Measurements from ENCODE around the gene TNK2. TPM values are rescaled to one million over a fixed set of nuclear protein-coding genes. Genes with fewer than 3 reads are reported as not detected.

The TNK2 gene
- total and polyA plus RNA-seq, 2 of the 13 experiments (the other 11 are each of a cell fraction or from before 2014, with no cell fraction given): 4.6 to 5.8 TPM

GRCh38 chr3:195877136-195877715 lies 31.1 kb downstream of the TNK2 start (continued):
- TF ChIP-seq, protein P1, sequence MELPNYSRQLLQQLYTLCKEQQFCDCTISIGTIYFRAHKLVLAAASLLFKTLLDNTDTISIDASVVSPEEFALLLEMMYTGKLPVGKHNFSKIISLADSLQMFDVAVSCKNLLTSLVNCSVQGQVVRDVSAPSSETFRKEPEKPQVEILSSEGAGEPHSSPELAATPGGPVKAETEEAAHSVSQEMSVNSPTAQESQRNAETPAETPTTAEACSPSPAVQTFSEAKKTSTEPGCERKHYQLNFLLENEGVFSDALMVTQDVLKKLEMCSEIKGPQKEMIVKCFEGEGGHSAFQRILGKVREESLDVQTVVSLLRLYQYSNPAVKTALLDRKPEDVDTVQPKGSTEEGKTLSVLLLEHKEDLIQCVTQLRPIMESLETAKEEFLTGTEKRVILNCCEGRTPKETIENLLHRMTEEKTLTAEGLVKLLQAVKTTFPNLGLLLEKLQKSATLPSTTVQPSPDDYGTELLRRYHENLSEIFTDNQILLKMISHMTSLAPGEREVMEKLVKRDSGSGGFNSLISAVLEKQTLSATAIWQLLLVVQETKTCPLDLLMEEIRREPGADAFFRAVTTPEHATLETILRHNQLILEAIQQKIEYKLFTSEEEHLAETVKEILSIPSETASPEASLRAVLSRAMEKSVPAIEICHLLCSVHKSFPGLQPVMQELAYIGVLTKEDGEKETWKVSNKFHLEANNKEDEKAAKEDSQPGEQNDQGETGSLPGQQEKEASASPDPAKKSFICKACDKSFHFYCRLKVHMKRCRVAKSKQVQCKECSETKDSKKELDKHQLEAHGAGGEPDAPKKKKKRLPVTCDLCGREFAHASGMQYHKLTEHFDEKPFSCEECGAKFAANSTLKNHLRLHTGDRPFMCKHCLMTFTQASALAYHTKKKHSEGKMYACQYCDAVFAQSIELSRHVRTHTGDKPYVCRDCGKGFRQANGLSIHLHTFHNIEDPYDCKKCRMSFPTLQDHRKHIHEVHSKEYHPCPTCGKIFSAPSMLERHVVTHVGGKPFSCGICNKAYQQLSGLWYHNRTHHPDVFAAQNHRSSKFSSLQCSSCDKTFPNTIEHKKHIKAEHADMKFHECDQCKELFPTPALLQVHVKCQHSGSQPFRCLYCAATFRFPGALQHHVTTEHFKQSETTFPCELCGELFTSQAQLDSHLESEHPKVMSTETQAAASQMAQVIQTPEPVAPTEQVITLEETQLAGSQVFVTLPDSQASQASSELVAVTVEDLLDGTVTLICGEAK (IDR thresholded peaks at IDR 0.05): no peak
- TF ChIP-seq, protein P1 (CRISPR knock-in tag; IDR thresholded peaks at IDR 0.05): no peak
- no peak for TF ChIP-seq ZNF335 (CRISPR knock-in tag; IDR thresholded peaks at IDR 0.05)
- TF ChIP-seq, protein P2, sequence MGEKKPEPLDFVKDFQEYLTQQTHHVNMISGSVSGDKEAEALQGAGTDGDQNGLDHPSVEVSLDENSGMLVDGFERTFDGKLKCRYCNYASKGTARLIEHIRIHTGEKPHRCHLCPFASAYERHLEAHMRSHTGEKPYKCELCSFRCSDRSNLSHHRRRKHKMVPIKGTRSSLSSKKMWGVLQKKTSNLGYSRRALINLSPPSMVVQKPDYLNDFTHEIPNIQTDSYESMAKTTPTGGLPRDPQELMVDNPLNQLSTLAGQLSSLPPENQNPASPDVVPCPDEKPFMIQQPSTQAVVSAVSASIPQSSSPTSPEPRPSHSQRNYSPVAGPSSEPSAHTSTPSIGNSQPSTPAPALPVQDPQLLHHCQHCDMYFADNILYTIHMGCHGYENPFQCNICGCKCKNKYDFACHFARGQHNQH (CRISPR knock-in tag; IDR thresholded peaks at IDR 0.05): no peak
- no peak for TF ChIP-seq RARA (CRISPR knock-in tag; IDR thresholded peaks at IDR 0.05)
